ENCODE data around the gene INPP1. TPM values are rescaled to one million over a fixed set of nuclear protein-coding genes. Genes with fewer than 3 reads are reported as not detected.
A peak's percentile ranks its signal among the peaks of the same experiment; 100 is the strongest.
"Not testable (repeated sequence)": the region's sequence is repeated elsewhere in the genome, so short reads cannot be mapped to it uniquely, and the experiment has no call there.

The INPP1 gene
- total RNA-seq, 6 experiments from 2014 or later: 13.9 to 22.0 (median 14.7) TPM

DNA sequence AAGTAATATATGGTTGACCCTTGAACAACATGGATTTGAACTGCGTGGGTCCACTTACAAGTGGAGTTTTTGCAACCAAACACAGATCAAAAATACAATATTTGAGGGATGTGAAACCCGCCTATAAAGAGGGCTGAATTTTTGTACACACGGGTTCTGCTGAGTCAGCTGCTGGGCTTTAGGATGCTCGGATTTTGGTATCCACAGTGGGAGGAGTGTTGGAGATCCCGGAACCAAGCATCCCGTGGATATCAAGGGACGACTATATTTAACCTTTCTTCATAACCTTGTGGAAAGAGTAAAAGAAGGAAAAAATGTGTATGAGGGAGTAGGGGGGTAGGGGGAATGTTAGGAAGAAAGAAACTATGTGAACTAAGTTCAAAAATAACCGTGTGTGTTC, 10.0 kb upstream of the INPP1 start:
- TF ChIP-seq POLR2A (IDR thresholded peaks at IDR 0.05): no peak
- TF ChIP-seq, protein P1, sequence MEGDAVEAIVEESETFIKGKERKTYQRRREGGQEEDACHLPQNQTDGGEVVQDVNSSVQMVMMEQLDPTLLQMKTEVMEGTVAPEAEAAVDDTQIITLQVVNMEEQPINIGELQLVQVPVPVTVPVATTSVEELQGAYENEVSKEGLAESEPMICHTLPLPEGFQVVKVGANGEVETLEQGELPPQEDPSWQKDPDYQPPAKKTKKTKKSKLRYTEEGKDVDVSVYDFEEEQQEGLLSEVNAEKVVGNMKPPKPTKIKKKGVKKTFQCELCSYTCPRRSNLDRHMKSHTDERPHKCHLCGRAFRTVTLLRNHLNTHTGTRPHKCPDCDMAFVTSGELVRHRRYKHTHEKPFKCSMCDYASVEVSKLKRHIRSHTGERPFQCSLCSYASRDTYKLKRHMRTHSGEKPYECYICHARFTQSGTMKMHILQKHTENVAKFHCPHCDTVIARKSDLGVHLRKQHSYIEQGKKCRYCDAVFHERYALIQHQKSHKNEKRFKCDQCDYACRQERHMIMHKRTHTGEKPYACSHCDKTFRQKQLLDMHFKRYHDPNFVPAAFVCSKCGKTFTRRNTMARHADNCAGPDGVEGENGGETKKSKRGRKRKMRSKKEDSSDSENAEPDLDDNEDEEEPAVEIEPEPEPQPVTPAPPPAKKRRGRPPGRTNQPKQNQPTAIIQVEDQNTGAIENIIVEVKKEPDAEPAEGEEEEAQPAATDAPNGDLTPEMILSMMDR (IDR thresholded peaks at IDR 0.05): no peak
- H3K27me3 ChIP-seq: no peaks in the 10 kb centered on the region
- peaks cover 0 to 19% (median 5%) of the 10 kb centered on the region in 4 donors for H3K4me1 ChIP-seq
- WGBS (ENCODE audit: insufficient coverage, low coverage, low lambda C conversion rate, missing lambda C conversion rate): 39% methylated on average over 8 of the region's 8 CpGs
- no peaks in the 10 kb centered on the region for H3K9me3 ChIP-seq
- no peak overlapping the region for H3K4me3 ChIP-seq
- DNase-seq (no peak), ATAC-seq (peak in 1 of 4 donors; percentile 5)
- H3K36me3 ChIP-seq: no peaks in the 10 kb centered on the region
- H3K27ac ChIP-seq: peak overlapping the region; percentile 11 to 91 (median 84)
- intact Hi-C loops (cut with DNase I): no loop called here

DNA sequence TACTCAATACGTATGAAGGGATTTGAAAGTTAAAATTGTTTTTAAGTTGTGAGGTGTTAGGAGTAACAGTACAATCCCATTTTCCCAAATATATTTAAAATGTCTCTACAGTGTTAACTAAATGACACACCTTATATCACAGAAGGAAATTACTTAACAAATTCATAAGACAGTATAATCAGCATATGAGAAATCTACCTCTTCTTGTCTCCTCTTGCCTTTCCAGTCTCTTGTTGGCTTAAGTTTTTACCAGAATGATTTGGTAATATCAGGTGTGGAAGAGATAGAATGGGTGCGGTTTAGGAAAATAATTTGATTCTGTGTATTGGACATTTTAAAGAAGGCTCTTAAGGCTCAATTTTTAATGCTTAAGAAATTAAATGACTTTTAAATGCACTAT, 9.5 kb upstream of the INPP1 start:
- peaks cover 0 to 19% (median 5%) of the 10 kb centered on the region in 4 donors for H3K4me1 ChIP-seq
- peak overlapping the region; percentile 11 to 91 (median 84) for H3K27ac ChIP-seq
- TF ChIP-seq, protein P1 (IDR thresholded peaks at IDR 0.05): no peak
- no peak for TF ChIP-seq POLR2A (IDR thresholded peaks at IDR 0.05)
- H3K9me3 ChIP-seq: no peaks in the 10 kb centered on the region
- DNase-seq (no peak), ATAC-seq (peak in 2 of 4 donors; percentile 19 to 24)
- intact Hi-C loops (cut with DNase I): no loop called here
- peak overlapping the region in 1 of 3 donors; percentile 50 for H3K4me3 ChIP-seq
- H3K27me3 ChIP-seq: no peaks in the 10 kb centered on the region
- 20% methylated on average over 2 of the region's 2 CpGs for WGBS (ENCODE audit: insufficient coverage, low coverage, low lambda C conversion rate, missing lambda C conversion rate)
- H3K36me3 ChIP-seq: no peaks in the 10 kb centered on the region

DNA sequence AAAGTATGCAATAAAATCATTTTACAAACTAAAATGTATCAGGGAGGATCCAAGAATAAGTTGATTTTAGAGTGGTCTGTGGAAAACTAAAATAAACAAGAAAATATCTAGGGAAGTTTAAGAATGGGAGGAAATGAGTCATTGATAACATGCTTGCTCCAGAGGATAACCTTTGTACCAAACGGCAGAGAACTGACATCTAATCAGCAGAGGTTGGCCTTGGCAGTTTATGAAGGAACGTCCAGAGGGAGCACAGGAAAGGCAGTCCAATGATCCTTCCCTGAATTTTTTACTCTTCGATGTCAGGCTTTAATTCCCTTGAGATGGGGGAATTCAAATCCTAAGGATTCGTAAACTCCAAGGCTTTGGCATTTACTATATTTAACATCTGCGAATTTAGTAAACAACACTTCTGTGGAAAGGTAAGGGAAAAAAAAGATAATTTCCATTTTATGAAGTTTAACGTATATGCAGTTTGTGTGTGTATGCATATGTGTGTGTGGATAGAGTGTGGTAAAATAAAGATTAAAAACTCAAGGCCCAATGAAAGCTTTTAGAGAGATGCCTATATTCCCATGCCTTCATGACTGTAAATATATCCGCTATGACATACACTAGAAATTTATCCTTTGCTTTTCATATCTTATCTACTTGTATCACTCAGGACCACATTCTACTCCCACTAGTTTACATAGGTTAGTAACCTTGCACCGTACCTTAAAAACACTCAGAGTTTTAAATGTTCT, 8.7 kb upstream of the INPP1 start:
- peak overlapping the region; percentile 25 to 55 (median 50) for H3K4me3 ChIP-seq
- H3K27me3 ChIP-seq: no peaks in the 10 kb centered on the region
- DNase-seq (peak in 1 of 3 donors; percentile 72), ATAC-seq (peak; percentile 92 to 96 (median 94))
- WGBS (ENCODE audit: insufficient coverage, low coverage, low lambda C conversion rate, missing lambda C conversion rate): 14% methylated on average over 8 of the region's 8 CpGs
- H3K27ac ChIP-seq: peak overlapping the region; percentile 41 to 91 (median 84)
- TF ChIP-seq POLR2A (IDR thresholded peaks at IDR 0.05): peak; percentile 76
- TF ChIP-seq, protein P1 (IDR thresholded peaks at IDR 0.05): no peak
- H3K4me1 ChIP-seq: peaks cover 0 to 19% (median 5%) of the 10 kb centered on the region in 4 donors
- H3K36me3 ChIP-seq: no peaks in the 10 kb centered on the region
- intact Hi-C loops (cut with DNase I): no loop called here
- H3K9me3 ChIP-seq: no peaks in the 10 kb centered on the region

DNA sequence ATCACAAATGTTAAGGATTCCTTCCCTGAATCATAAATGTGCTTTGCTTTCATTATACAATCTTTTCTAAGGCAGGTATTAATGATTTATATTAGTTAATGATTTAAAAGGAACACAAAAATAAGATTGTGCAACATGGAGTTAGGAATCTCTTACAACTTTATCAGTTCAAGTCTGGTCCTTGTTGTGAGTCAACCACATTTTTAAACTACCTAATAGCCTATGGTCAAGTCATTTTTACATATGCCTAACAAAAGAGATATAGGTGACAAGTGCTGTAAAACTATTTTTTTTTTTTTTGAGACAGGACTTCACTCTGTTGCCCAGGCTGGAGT, 8.2 kb upstream of the INPP1 start:
- no peaks in the 10 kb centered on the region for H3K9me3 ChIP-seq
- H3K27me3 ChIP-seq: no peaks in the 10 kb centered on the region
- no peaks in the 10 kb centered on the region for H3K36me3 ChIP-seq
- TF ChIP-seq, protein P1 (IDR thresholded peaks at IDR 0.05): no peak
- no peak for TF ChIP-seq POLR2A (IDR thresholded peaks at IDR 0.05)
- H3K4me3 ChIP-seq: peak overlapping the region; percentile 25 to 55 (median 50)
- ATAC-seq (peak; percentile 63 to 80 (median 68)), DNase-seq (no peak)
- intact Hi-C loops (cut with DNase I): no loop called here
- peak overlapping the region; percentile 41 to 91 (median 84) for H3K27ac ChIP-seq
- peaks cover 0 to 19% (median 5%) of the 10 kb centered on the region in 4 donors for H3K4me1 ChIP-seq

DNA sequence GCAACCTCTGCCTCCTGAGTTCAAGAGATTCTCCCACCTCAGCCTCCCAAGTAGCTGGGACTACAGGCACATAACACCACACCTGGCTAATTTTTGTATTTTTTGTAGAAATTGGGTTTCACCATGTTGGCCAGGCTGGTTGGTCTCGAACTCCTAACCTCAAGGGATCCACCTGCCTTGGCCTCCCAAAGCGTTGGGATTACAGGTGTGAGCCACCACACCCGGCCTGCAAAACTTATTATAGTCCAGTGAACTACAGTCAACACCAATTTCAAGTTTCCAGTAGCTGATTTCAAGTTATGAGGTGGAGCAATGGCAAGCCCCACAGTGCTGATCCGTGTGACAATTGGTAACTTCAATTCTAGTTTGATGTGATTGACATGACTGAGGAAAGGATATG, 7.8 kb upstream of the INPP1 start:
- Histone ChIP-seq H3K27ac (peak overlapping the region; percentile 34 to 91 (median 84)), H3K4me1 (peaks cover 0 to 19% (median 5%) of the 10 kb centered on the region in 4 donors), H3K4me3 (peak overlapping the region in 2 of 3 donors; percentile 50 to 55)
- H3K36me3 ChIP-seq; H3K27me3 ChIP-seq; DNase-seq; H3K9me3 ChIP-seq; ATAC-seq; intact Hi-C loops (cut with DNase I): not testable (repeated sequence)
- WGBS (ENCODE audit: insufficient coverage, low coverage, low lambda C conversion rate, missing lambda C conversion rate): 85% methylated on average over 4 of the region's 4 CpGs

Data from right lobe of liver (tissue), 6 donors.